ENCODE measurements around the gene FJX1. TPM values are rescaled to one million over a fixed set of nuclear protein-coding genes. Genes with fewer than 3 reads are reported as not detected.

FJX1 gene
- polyA plus RNA-seq, 3 donors, result 0.05 TPM; not detected in 2

- 78% methylated on average over 4 of the region's 5 CpGs for whole genome bisulfite sequencing (ENCODE audit: insufficient coverage)
- intact Hi-C loops (cut with micrococcal nuclease), result no loop called here
- Histone ChIP-seq H3K4me1 (ENCODE audit: control insufficient read depth in 1 of 2, insufficient read depth in 2 of 2, low read length in 2 of 2) (no peaks in the 10 kb centered on the region), H4K20me1 (ENCODE audit: insufficient read depth, low read length) (no peaks in the 10 kb centered on the region), H3K27me3 (ENCODE audit: control insufficient read depth in 2 of 2, insufficient read depth in 2 of 2, low read length in 2 of 2) (peaks cover 3 to 11% of the 10 kb centered on the region in 2 donors), H3K79me2 (ENCODE audit: insufficient read depth, low read length) (no peaks in the 10 kb centered on the region), H3K9me3 (replicated peaks in 1 of 2; ENCODE audit: control insufficient read depth in 1 of 2, insufficient read depth in 1 of 2, low read length in 2 of 2) (no peaks in the 10 kb centered on the region), H3K36me3 (replicated peaks in 1 of 2; ENCODE audit: control insufficient read depth in 1 of 2, insufficient read depth in 2 of 2, low read length in 2 of 2) (no peaks in the 10 kb centered on the region), H3K4me2 (replicated peaks; ENCODE audit: extremely low read depth, low read length, poor library complexity, severe bottlenecking) (no peak overlapping the region), H3K27ac (ENCODE audit: low read depth in 1 of 2, low read length in 2 of 2) (no peak overlapping the region), H3K4me3 (replicated peaks in 1 of 3; ENCODE audit: low read depth in 2 of 3, low read length in 3 of 3) (no peak overlapping the region), H3K9ac (ENCODE audit: insufficient read depth, low read length, poor library complexity, severe bottlenecking) (no peak overlapping the region), H2AFZ (ENCODE audit: insufficient read depth, low read depth, low read length, poor library complexity, severe bottlenecking) (no peak overlapping the region)
- Mint-ChIP-seq H3K27me3 (ENCODE audit: low read depth in 3 of 3) (peaks cover 7 to 16% (median 15%) of the 10 kb centered on the region in 3 donors), H3K9me3 (peaks cover 0 to 4% (median 0%) of the 10 kb centered on the region in 7 donors), H3K4me3 (peak overlapping the region in 1 of 2 donors; percentile 18), H3K27ac (no peak overlapping the region), H3K36me3 (no peaks in the 10 kb centered on the region), H3K4me1 (no peaks in the 10 kb centered on the region)
- DNase-seq, result no peak
- TF ChIP-seq, protein P1, sequence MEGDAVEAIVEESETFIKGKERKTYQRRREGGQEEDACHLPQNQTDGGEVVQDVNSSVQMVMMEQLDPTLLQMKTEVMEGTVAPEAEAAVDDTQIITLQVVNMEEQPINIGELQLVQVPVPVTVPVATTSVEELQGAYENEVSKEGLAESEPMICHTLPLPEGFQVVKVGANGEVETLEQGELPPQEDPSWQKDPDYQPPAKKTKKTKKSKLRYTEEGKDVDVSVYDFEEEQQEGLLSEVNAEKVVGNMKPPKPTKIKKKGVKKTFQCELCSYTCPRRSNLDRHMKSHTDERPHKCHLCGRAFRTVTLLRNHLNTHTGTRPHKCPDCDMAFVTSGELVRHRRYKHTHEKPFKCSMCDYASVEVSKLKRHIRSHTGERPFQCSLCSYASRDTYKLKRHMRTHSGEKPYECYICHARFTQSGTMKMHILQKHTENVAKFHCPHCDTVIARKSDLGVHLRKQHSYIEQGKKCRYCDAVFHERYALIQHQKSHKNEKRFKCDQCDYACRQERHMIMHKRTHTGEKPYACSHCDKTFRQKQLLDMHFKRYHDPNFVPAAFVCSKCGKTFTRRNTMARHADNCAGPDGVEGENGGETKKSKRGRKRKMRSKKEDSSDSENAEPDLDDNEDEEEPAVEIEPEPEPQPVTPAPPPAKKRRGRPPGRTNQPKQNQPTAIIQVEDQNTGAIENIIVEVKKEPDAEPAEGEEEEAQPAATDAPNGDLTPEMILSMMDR (IDR thresholded peaks at IDR 0.05), result no peak
Measured at GRCh38 chr11:35602160-35602793, 16.0 kb upstream of the FJX1 start.

DNA sequence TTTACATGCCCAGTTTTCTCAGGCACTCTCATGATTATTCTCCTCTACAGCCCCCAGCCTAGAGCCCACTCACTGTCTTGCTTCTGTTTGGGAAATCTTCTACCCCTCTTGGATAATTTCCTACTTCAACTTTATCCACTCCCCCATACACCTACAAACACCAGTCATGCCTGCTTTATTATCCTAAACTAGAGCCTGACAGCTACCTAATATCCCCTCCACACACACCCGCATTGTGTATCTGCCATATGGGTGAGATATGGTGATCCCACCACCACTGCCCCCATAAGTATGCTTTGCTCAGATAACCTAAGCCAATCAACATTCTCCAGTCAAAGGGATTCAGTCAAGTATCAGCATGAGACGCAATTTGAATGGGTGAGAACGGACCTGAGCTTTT is 15.3 kb upstream of the FJX1 start:
- Histone ChIP-seq H3K27me3 (ENCODE audit: control insufficient read depth in 2 of 2, insufficient read depth in 2 of 2, low read length in 2 of 2) (peaks cover 3 to 11% of the 10 kb centered on the region in 2 donors), H2AFZ (ENCODE audit: insufficient read depth, low read depth, low read length, poor library complexity, severe bottlenecking) (no peak overlapping the region), H3K27ac (ENCODE audit: low read depth in 1 of 2, low read length in 2 of 2) (no peak overlapping the region), H3K36me3 (replicated peaks in 1 of 2; ENCODE audit: control insufficient read depth in 1 of 2, insufficient read depth in 2 of 2, low read length in 2 of 2) (no peaks in the 10 kb centered on the region), H3K9ac (ENCODE audit: insufficient read depth, low read length, poor library complexity, severe bottlenecking) (no peak overlapping the region), H3K4me1 (ENCODE audit: control insufficient read depth in 1 of 2, insufficient read depth in 2 of 2, low read length in 2 of 2) (no peaks in the 10 kb centered on the region), H3K79me2 (ENCODE audit: insufficient read depth, low read length) (no peaks in the 10 kb centered on the region), H3K4me2 (replicated peaks; ENCODE audit: extremely low read depth, low read length, poor library complexity, severe bottlenecking) (no peak overlapping the region), H3K9me3 (replicated peaks in 1 of 2; ENCODE audit: control insufficient read depth in 1 of 2, insufficient read depth in 1 of 2, low read length in 2 of 2) (no peaks in the 10 kb centered on the region), H3K4me3 (replicated peaks in 1 of 3; ENCODE audit: low read depth in 2 of 3, low read length in 3 of 3) (no peak overlapping the region), H4K20me1 (ENCODE audit: insufficient read depth, low read length) (no peaks in the 10 kb centered on the region)
- H3K27ac Mint-ChIP-seq, result peak overlapping the region in 1 of 7 donors; percentile 23
- peaks cover 0 to 4% (median 0%) of the 10 kb centered on the region in 7 donors for H3K9me3 Mint-ChIP-seq
- H3K36me3 Mint-ChIP-seq, result no peaks in the 10 kb centered on the region
- no peak for DNase-seq
- peaks cover 7 to 17% (median 15%) of the 10 kb centered on the region in 3 donors for H3K27me3 Mint-ChIP-seq (ENCODE audit: low read depth in 3 of 3)
- TF ChIP-seq, protein P1 (IDR thresholded peaks at IDR 0.05), result no peak
- intact Hi-C loops (cut with micrococcal nuclease), result no loop called here
- no CpG with 5 or more reads among the region's 3 CpGs for WGBS (ENCODE audit: insufficient coverage)
- no peaks in the 10 kb centered on the region for H3K4me1 Mint-ChIP-seq
- H3K4me3 Mint-ChIP-seq, result no peak overlapping the region

All from CD14-positive monocyte (primary cell).